H9 (cell line): Measurements from ENCODE around the gene PEX10. TPM values are rescaled to one million over a fixed set of nuclear protein-coding genes. Genes with fewer than 3 reads are reported as not detected.

ENCODE experiments used
- DNase-seq: peaks from one replicate; pipeline ENCODE4 v3.0.0-alpha.2; 2017
- H2AFZ ChIP-seq: one replicate; pipeline ENCODE4 v1.6.1; 2013; ENCODE audit warnings: mild to moderate bottlenecking, low read length, control low read depth, moderate library complexity
- H2AK5ac ChIP-seq: 2 replicates; pipeline ENCODE4 v1.6.1; 2013; ENCODE audit warnings: low read length, control low read depth, mixed read lengths; ENCODE audit not compliant: insufficient read length
- H2BK120ac ChIP-seq: one replicate; pipeline ENCODE4 v1.6.1; 2013; ENCODE audit warnings: low read depth, mild to moderate bottlenecking, low read length, control low read depth, inconsistent platforms; ENCODE audit not compliant: poor library complexity, severe bottlenecking
- H2BK12ac ChIP-seq: 2 replicates; pipeline ENCODE4 v1.6.1; 2013; ENCODE audit warnings: low read length, control low read depth, mixed read lengths, low read depth; ENCODE audit not compliant: insufficient read length
- H2BK15ac ChIP-seq: 2 replicates; pipeline ENCODE4 v1.6.1; 2013; ENCODE audit warnings: low read depth, low read length, control low read depth
- H2BK20ac ChIP-seq: one replicate; pipeline ENCODE4 v1.6.1; 2013; ENCODE audit warnings: low read depth, mild to moderate bottlenecking, low read length, control low read depth, inconsistent platforms; ENCODE audit not compliant: poor library complexity, severe bottlenecking
- H2BK5ac ChIP-seq: 2 replicates; pipeline ENCODE4 v1.6.1; 2013; ENCODE audit warnings: low read length, control low read depth, mixed read lengths; ENCODE audit not compliant: insufficient read length
- H3K14ac ChIP-seq: 2 replicates; pipeline ENCODE4 v1.6.1; 2013; ENCODE audit warnings: low read length, control low read depth; ENCODE audit not compliant: insufficient read depth
- H3K18ac ChIP-seq: 2 replicates; pipeline ENCODE4 v1.6.1; 2013; ENCODE audit warnings: low read depth, mild to moderate bottlenecking, mixed read lengths, low read length, control low read depth; ENCODE audit not compliant: insufficient read length
- H3K23ac ChIP-seq: 2 replicates; pipeline ENCODE4 v1.6.1; 2013; ENCODE audit warnings: low read length, control low read depth, mixed read lengths, low read depth; ENCODE audit not compliant: insufficient read length
- H3K23me2 ChIP-seq: 2 replicates; pipeline ENCODE4 v1.6.1; 2013; ENCODE audit warnings: low read depth, mild to moderate bottlenecking, mixed read lengths, low read length, control low read depth; ENCODE audit not compliant: insufficient read length, poor library complexity, severe bottlenecking
- H3K27ac ChIP-seq: 2 replicates; pipeline ENCODE4 v1.5.1; 2013; ENCODE audit warnings: low read length, control low read depth, mixed read lengths, low read depth; ENCODE audit not compliant: insufficient read length
- H3K27me3 ChIP-seq: 2 replicates; pipeline ENCODE4 v1.6.1; 2013; ENCODE audit warnings: low read length, control low read depth, inconsistent platforms; ENCODE audit not compliant: insufficient read depth
- H3K4ac ChIP-seq: 2 replicates; pipeline ENCODE4 v1.6.1; 2013; ENCODE audit warnings: low read depth, mild to moderate bottlenecking, control low read depth, inconsistent platforms, low read length, moderate library complexity
- H3K4me1 ChIP-seq: 2 replicates; pipeline ENCODE4 v1.6.1; 2013; ENCODE audit warnings: low read length, control low read depth, inconsistent platforms; ENCODE audit not compliant: insufficient read depth
- H3K4me2 ChIP-seq: 2 replicates; pipeline ENCODE4 v1.6.1; 2013; ENCODE audit warnings: low read length, control low read depth, mixed read lengths; ENCODE audit not compliant: insufficient read length, insufficient read depth
- H3K56ac ChIP-seq: 2 replicates; pipeline ENCODE4 v1.6.1; 2013; ENCODE audit warnings: low read depth, mild to moderate bottlenecking, mixed read lengths, low read length, control low read depth; ENCODE audit not compliant: insufficient read length
- H3K79me1 ChIP-seq: 2 replicates; pipeline ENCODE4 v1.6.1; 2013; ENCODE audit warnings: low read depth, mild to moderate bottlenecking, moderate library complexity, low read length, control low read depth, inconsistent platforms; ENCODE audit not compliant: insufficient read depth, poor library complexity, severe bottlenecking
- H3K79me2 ChIP-seq: 2 replicates; pipeline ENCODE4 v1.6.1; 2013; ENCODE audit warnings: low read length, control low read depth, inconsistent platforms; ENCODE audit not compliant: insufficient read depth
- H3K9ac ChIP-seq: 2 replicates; pipeline ENCODE4 v1.6.1; 2013; ENCODE audit warnings: low read length, control low read depth, mixed read lengths; ENCODE audit not compliant: insufficient read length; ENCODE audit errors: extremely low read depth
- H3K9me3 ChIP-seq: one replicate; pipeline ENCODE4 v1.6.1; 2013; ENCODE audit warnings: low read depth, low read length, inconsistent platforms; ENCODE audit not compliant: control insufficient read depth
- H3T11ph ChIP-seq: one replicate; pipeline ENCODE4 v1.6.1; 2013; ENCODE audit warnings: mild to moderate bottlenecking, low read length, control low read depth, inconsistent platforms
- H4K20me1 ChIP-seq: one replicate; pipeline ENCODE4 v1.6.1; 2013; ENCODE audit not compliant: control insufficient read depth, insufficient read length, insufficient read depth
- H4K5ac ChIP-seq: 2 replicates; pipeline ENCODE4 v1.6.1; 2013; ENCODE audit warnings: low read depth, mild to moderate bottlenecking, mixed read lengths, low read length, control low read depth; ENCODE audit not compliant: insufficient read length
- H4K8ac ChIP-seq: replicated peaks from 2 replicates; pipeline ENCODE4 v1.6.1; 2013; ENCODE audit warnings: low read length, control low read depth, mixed read lengths, low read depth; ENCODE audit not compliant: insufficient read length
- H4K91ac ChIP-seq: 2 replicates; pipeline ENCODE4 v1.6.1; 2013; ENCODE audit warnings: low read depth, mild to moderate bottlenecking, moderate library complexity, mixed read lengths, low read length, control low read depth; ENCODE audit not compliant: insufficient read length
- H3K27ac Mint-ChIP-seq, 3 experiments: 2 replicates in 2 of 3; 3 replicates in 1 of 3; pipeline ENCODE4 v1.8.0; 2020 to 2021; ENCODE audit warnings: mixed read lengths in 3 of 3, mild to moderate bottlenecking in 1 of 3, moderate library complexity in 1 of 3
- H3K27me3 Mint-ChIP-seq: 2 replicates; pipeline ENCODE4 v1.8.0; 2021; ENCODE audit warnings: low read depth, mild to moderate bottlenecking, moderate library complexity, mixed read lengths
- H3K36me3 Mint-ChIP-seq, 3 experiments: 2 replicates in 2 of 3; 3 replicates in 1 of 3; pipeline ENCODE4 v1.8.0; 2020 to 2021; ENCODE audit warnings: low read depth in 3 of 3, mixed read lengths in 3 of 3; ENCODE audit not compliant: insufficient read depth in 1 of 3
- H3K4me1 Mint-ChIP-seq, 2 experiments: 2 replicates each; pipeline ENCODE4 v1.8.0; 2020; ENCODE audit warnings: mixed read lengths in 2 of 2
- H3K4me3 Mint-ChIP-seq, 2 experiments: 2 replicates in 1 of 2; 3 replicates in 1 of 2; pipeline ENCODE4 v1.8.0; 2020 to 2021; ENCODE audit warnings: mild to moderate bottlenecking in 2 of 2, mixed read lengths in 2 of 2, moderate library complexity in 1 of 2
- H3K9me3 Mint-ChIP-seq, 2 experiments: 2 replicates in 1 of 2; 3 replicates in 1 of 2; pipeline ENCODE4 v1.8.0; 2020; ENCODE audit warnings: mild to moderate bottlenecking in 2 of 2, mixed read lengths in 2 of 2, moderate library complexity in 1 of 2
- WGBS: extraction: QIAGEN DNeasy Blood & Tissue Kit; methylation state at CpG from one replicate; pipeline ENCODE4 v1.1.7; 2013; ENCODE audit warnings: missing lambda C conversion rate, low lambda C conversion rate, mixed read lengths; ENCODE audit not compliant: insufficient read length; ENCODE audit errors: extremely low coverage; 5-methylcytosine and 5-hydroxymethylcytosine counted together
- total RNA-seq: library from RNA; stranded (reverse); gene quantifications from 2 replicates; pipeline ENCODE4 v1.2.1, GENCODE V29; 2021
- TF ChIP-seq, protein P1 (sequence below): fragments of 200-600 bp; sonication (generic); conservative IDR thresholded peaks from 3 replicates; pipeline ENCODE4 v1.8.0; 2021; ENCODE audit warnings: antibody characterized with exemption, mild to moderate bottlenecking

PEX10 gene
- total RNA-seq, 1 experiment from 2014 or later, result 34.4 TPM

DNA sequence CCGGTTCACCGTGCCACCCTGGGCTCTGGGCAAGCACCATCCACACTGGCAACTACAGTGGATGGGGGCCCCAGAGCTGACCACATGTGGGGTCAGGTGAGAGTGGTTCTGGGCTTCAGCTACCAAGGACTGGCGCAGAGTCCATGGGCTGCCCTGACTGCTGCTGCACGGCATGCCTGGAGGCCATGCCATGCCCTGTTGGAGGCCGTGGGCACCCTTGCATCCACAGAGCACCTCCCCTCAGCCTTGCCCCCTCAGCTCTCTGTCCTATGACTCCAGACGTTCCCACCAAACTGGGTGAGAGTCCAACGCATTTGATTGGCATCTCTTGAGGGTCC lies 36.5 kb downstream of the PEX10 start:
- Histone ChIP-seq H3K27ac (no peak overlapping the region), H4K20me1 (no peaks in the 10 kb centered on the region), H2BK5ac (no peak overlapping the region), H4K5ac (no peak overlapping the region), H2BK20ac (no peak overlapping the region), H2AK5ac (no peak overlapping the region), H2BK12ac (no peak overlapping the region), H3K18ac (no peak overlapping the region), H4K8ac (no peak overlapping the region), H3K9ac (no peak overlapping the region), H3T11ph (no peak overlapping the region), H3K79me1 (no peaks in the 10 kb centered on the region), H3K56ac (no peak overlapping the region), H2BK120ac (no peak overlapping the region), H3K4me1 (no peaks in the 10 kb centered on the region), H3K14ac (peak overlapping the region; percentile 18; the same call in 1 of the 2 replicates), H2BK15ac (no peak overlapping the region), H4K91ac (no peak overlapping the region), H3K23ac (no peak overlapping the region), H3K79me2 (no peaks in the 10 kb centered on the region), H2AFZ (no peak overlapping the region), H3K4me2 (no peak overlapping the region), H3K4ac (no peak overlapping the region), H3K27me3 (no peaks in the 10 kb centered on the region), H3K23me2 (no peaks in the 10 kb centered on the region), H3K9me3 (no peaks in the 10 kb centered on the region)
- Mint-ChIP-seq H3K9me3 (no peaks in the 10 kb centered on the region; a peak in 1 of 5 replicates), H3K27ac (no peak overlapping the region), H3K4me1 (no peaks in the 10 kb centered on the region), H3K27me3 (no peaks in the 10 kb centered on the region; the same call in none of the 2 replicates), H3K36me3 (peaks cover 0 to 6% (median 0%) of the 10 kb centered on the region in 3 experiments; a peak in 5 of 7 replicates), H3K4me3 (no peak overlapping the region)
- TF ChIP-seq, protein P1, sequence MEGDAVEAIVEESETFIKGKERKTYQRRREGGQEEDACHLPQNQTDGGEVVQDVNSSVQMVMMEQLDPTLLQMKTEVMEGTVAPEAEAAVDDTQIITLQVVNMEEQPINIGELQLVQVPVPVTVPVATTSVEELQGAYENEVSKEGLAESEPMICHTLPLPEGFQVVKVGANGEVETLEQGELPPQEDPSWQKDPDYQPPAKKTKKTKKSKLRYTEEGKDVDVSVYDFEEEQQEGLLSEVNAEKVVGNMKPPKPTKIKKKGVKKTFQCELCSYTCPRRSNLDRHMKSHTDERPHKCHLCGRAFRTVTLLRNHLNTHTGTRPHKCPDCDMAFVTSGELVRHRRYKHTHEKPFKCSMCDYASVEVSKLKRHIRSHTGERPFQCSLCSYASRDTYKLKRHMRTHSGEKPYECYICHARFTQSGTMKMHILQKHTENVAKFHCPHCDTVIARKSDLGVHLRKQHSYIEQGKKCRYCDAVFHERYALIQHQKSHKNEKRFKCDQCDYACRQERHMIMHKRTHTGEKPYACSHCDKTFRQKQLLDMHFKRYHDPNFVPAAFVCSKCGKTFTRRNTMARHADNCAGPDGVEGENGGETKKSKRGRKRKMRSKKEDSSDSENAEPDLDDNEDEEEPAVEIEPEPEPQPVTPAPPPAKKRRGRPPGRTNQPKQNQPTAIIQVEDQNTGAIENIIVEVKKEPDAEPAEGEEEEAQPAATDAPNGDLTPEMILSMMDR, result no peak
- no peak for DNase-seq
- no CpG with 5 or more reads among the region's 7 CpGs for WGBS
